ENCODE results near the gene ZFYVE19.

The ZFYVE19 gene

GRCh38 chr15:40808861-40809450 is 2.1 kb downstream of the ZFYVE19 start:
- in situ Hi-C loops (cut with HindIII; ENCODE audit: low sequenced_read_pairs): no loop called here

- in situ Hi-C loops (cut with HindIII; ENCODE audit: low sequenced_read_pairs): no loop called here
Observed at GRCh38 chr15:40812721-40813425, 6.0 kb downstream of the ZFYVE19 start.

- in situ Hi-C loops (cut with HindIII; ENCODE audit: low sequenced_read_pairs): no loop called here
Observed at GRCh38 chr15:40815042-40815698, 8.3 kb downstream of the ZFYVE19 start.

- in situ Hi-C loops (cut with HindIII; ENCODE audit: low sequenced_read_pairs): no loop called here
Observed at GRCh38 chr15:40819048-40819447, 12.2 kb downstream of the ZFYVE19 start.

- in situ Hi-C loops (cut with HindIII; ENCODE audit: low sequenced_read_pairs): no loop called here
Observed at GRCh38 chr15:40821195-40821594, 14.3 kb downstream of the ZFYVE19 start.

- in situ Hi-C loops (cut with HindIII; ENCODE audit: low sequenced_read_pairs): no loop called here
Observed at GRCh38 chr15:40823572-40824343, 16.9 kb downstream of the ZFYVE19 start.

- in situ Hi-C loops (cut with HindIII; ENCODE audit: low sequenced_read_pairs): no loop called here
Observed at GRCh38 chr15:40825661-40826422, 19.0 kb downstream of the ZFYVE19 start.

GRCh38 chr15:40826423-40827075 is 19.7 kb downstream of the ZFYVE19 start:
- in situ Hi-C loops (cut with HindIII; ENCODE audit: low sequenced_read_pairs): no loop called here

- in situ Hi-C loops (cut with HindIII; ENCODE audit: low sequenced_read_pairs): no loop called here
Observed at GRCh38 chr15:40828447-40829036, 21.7 kb downstream of the ZFYVE19 start, which contains the start of gene PPP1R14D. Gene PPP1R14D (minus strand): TSS chr15:40828708. CDS start chr15:40828641, 67 bp downstream.

- in situ Hi-C loops (cut with HindIII; ENCODE audit: low sequenced_read_pairs): no loop called here
Observed at GRCh38 chr15:40829115-40829514, 22.2 kb downstream of the ZFYVE19 start.

- in situ Hi-C loops (cut with HindIII; ENCODE audit: low sequenced_read_pairs): no loop called here
Observed at GRCh38 chr15:40830884-40831283, 24.0 kb downstream of the ZFYVE19 start.

- in situ Hi-C loops (cut with HindIII; ENCODE audit: low sequenced_read_pairs): no loop called here
Observed at GRCh38 chr15:40831861-40832260, 25.0 kb downstream of the ZFYVE19 start.

GRCh38 chr15:40832903-40833302 is 26.0 kb downstream of the ZFYVE19 start:
- in situ Hi-C loops (cut with HindIII; ENCODE audit: low sequenced_read_pairs): no loop called here

- in situ Hi-C loops (cut with HindIII; ENCODE audit: low sequenced_read_pairs): loop anchor here (5.0 kb wide), 1 partner anchor 51 kb away; no protein-coding TSS in a partner anchor
Observed at GRCh38 chr15:40836020-40836419, 29.1 kb downstream of the ZFYVE19 start.

GRCh38 chr15:40838756-40839155 is 31.9 kb downstream of the ZFYVE19 start:
- in situ Hi-C loops (cut with HindIII; ENCODE audit: low sequenced_read_pairs): loop anchor here (5.0 kb wide), 1 partner anchor 49 kb away; no protein-coding TSS in a partner anchor

GRCh38 chr15:40841741-40842140 is 34.9 kb downstream of the ZFYVE19 start:
- in situ Hi-C loops (cut with HindIII; ENCODE audit: low sequenced_read_pairs): no loop called here

GRCh38 chr15:40843261-40843884 is 36.5 kb downstream of the ZFYVE19 start:
- in situ Hi-C loops (cut with HindIII; ENCODE audit: low sequenced_read_pairs): no loop called here

GRCh38 chr15:40843885-40844695 is 37.2 kb downstream of the ZFYVE19 start, which contains the start of gene SPINT1:
Gene SPINT1 (plus strand): TSS chr15:40844048. CDS start chr15:40844555, 507 bp downstream.
- in situ Hi-C loops (cut with HindIII; ENCODE audit: low sequenced_read_pairs): no loop called here

Data from endothelial cell of hepatic sinusoid (primary cell).